ENCODE results near the gene PRSS35. TPM values are rescaled to one million over a fixed set of nuclear protein-coding genes. Genes with fewer than 3 reads are reported as not detected.

PRSS35 gene
- total and polyA plus RNA-seq, 8 donors = 0.08 to 6.4 (median 0.22) TPM; not detected in 4

GRCh38 chr6:83517500-83517899 is 5.2 kb downstream of the PRSS35 start:
- intact Hi-C loops (cut with DNase I; ENCODE audit: low total_unique reads) = no loop called here
- no peak for TF ChIP-seq CTCF (IDR thresholded peaks at IDR 0.05)
- no peak for TF ChIP-seq POLR2AphosphoS5 (IDR thresholded peaks at IDR 0.05)
- no peak for TF ChIP-seq EP300 (IDR thresholded peaks at IDR 0.05)
- TF ChIP-seq POLR2A (IDR thresholded peaks at IDR 0.05) = no peak
- Histone ChIP-seq H3K27me3 (peaks cover 0 to 2% (median 0%) of the 10 kb centered on the region in 3 donors), H3K9me3 (no peaks in the 10 kb centered on the region), H3K4me3 (no peak overlapping the region), H3K4me1 (peaks cover 3 to 8% (median 6%) of the 10 kb centered on the region in 4 donors), H3K36me3 (no peaks in the 10 kb centered on the region), H3K27ac (no peak overlapping the region)
- WGBS, 5 donors = 53 to 83% (median 75%) methylated on average over 1 of the region's 1 CpG
- DNase-seq = no peak

- TF ChIP-seq CTCF (IDR thresholded peaks at IDR 0.05) = no peak
- no peak for TF ChIP-seq POLR2A (IDR thresholded peaks at IDR 0.05)
- TF ChIP-seq POLR2AphosphoS5 (IDR thresholded peaks at IDR 0.05) = no peak
- no peak for TF ChIP-seq EP300 (IDR thresholded peaks at IDR 0.05)
- no peaks in the 10 kb centered on the region for H3K4me1 ChIP-seq
- peak in 1 of 2 donors; percentile 20 for DNase-seq
- no peak overlapping the region for H3K27ac ChIP-seq
- no peak overlapping the region for H3K4me3 ChIP-seq
- H3K9me3 ChIP-seq = no peaks in the 10 kb centered on the region
- H3K27me3 ChIP-seq = no peaks in the 10 kb centered on the region
- intact Hi-C loops (cut with DNase I; ENCODE audit: low total_unique reads) = no loop called here
- no peaks in the 10 kb centered on the region for H3K36me3 ChIP-seq
- 69 to 85% (median 78%) methylated on average over 4 of the region's 4 CpGs for WGBS, 5 donors
Observed at GRCh38 chr6:83518816-83519480, 6.6 kb downstream of the PRSS35 start.

GRCh38 chr6:83536034-83536646 is 23.8 kb downstream of the PRSS35 start:
- intact Hi-C loops (cut with DNase I; ENCODE audit: low total_unique reads) = no loop called here
- peak; percentile 58 to 64 for DNase-seq
- H3K36me3 ChIP-seq = no peaks in the 10 kb centered on the region

More at GRCh38 chr6:83536034-83536646, 23.8 kb downstream of the PRSS35 start:
- H3K27ac ChIP-seq = no peak overlapping the region
- TF ChIP-seq CTCF (IDR thresholded peaks at IDR 0.05) (peak in 5 of 7 experiments; percentile 10 to 44 (median 19)), EP300 (IDR thresholded peaks at IDR 0.05) (no peak), POLR2AphosphoS5 (IDR thresholded peaks at IDR 0.05) (no peak), POLR2A (IDR thresholded peaks at IDR 0.05) (no peak)
- no peaks in the 10 kb centered on the region for H3K4me1 ChIP-seq
- no peaks in the 10 kb centered on the region for H3K9me3 ChIP-seq
- no peak overlapping the region for H3K4me3 ChIP-seq
- H3K27me3 ChIP-seq = no peaks in the 10 kb centered on the region
- 31 to 41% (median 36%) methylated on average over 5 of the region's 5 CpGs for WGBS, 5 donors
